ENCODE results near the gene NFU1. TPM values are rescaled to one million over a fixed set of nuclear protein-coding genes. Genes with fewer than 3 reads are reported as not detected.

Gene NFU1
- total and polyA plus RNA-seq, 2 experiments from 2014 or later = 39.9 to 102 TPM

DNA sequence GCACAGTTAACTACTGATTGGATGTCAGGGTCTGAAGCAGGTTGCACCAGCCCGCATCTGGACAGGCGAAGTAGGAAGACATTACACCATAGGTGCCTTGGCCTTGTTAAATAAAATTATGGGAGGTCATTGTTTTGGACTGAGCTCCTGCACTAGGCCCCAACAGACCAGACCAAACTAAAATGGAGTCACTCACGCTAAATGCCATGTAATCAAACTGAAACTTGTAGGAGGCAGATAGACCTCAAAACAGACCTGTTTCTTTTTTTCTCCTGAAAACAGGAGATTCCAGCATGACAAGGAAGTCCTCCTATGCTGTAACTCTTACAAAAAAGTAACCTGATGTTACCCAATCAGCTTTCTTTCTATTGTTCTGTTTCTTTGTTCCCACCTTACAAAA is 15.5 kb upstream of the NFU1 start:
- H3K9me2 ChIP-seq (ENCODE audit: insufficient read depth) = no peaks in the 10 kb centered on the region
- no peaks in the 10 kb centered on the region for H3K79me2 ChIP-seq (replicated peaks; ENCODE audit: insufficient read depth)
- H3K4me3 ChIP-seq = no peak overlapping the region
- no peak overlapping the region for H3K4me2 ChIP-seq
- ATAC-seq (no peak), DNase-seq (ENCODE audit: low spot score) (no peak)
- Mint-ChIP-seq H3K9me3 (no peaks in the 10 kb centered on the region), H3K27me3 (ENCODE audit: insufficient read depth, low read depth, poor library complexity) (no peaks in the 10 kb centered on the region), H3K4me1 (peaks cover 43% of the 10 kb centered on the region), H3K36me3 (ENCODE audit: low read depth) (no peaks in the 10 kb centered on the region), H3K4me3 (no peak overlapping the region), H3K27ac (no peak overlapping the region)
- H3F3A ChIP-seq (replicated peaks; ENCODE audit: low read depth) = 0 out of 2 replicates have a peak, but pooled peaks cover 2% of the 10 kb centered on the region
- no peak overlapping the region for H2AFZ ChIP-seq
- no peaks in the 10 kb centered on the region for H4K20me1 ChIP-seq (replicated peaks; ENCODE audit: insufficient read depth)
- 0 out of 2 replicates have a peak, but pooled peaks have one; percentile 18 for TF ChIP-seq ZNF331 (CRISPR knock-in tag; IDR thresholded peaks at IDR 0.05; ENCODE audit: low read depth)
- 0 out of 2 replicates have a peak, but pooled peaks have one; percentile 10 for TF ChIP-seq CREB1 (CRISPR knock-in tag; IDR thresholded peaks at IDR 0.05; ENCODE audit: low read depth)
- TF ChIP-seq, protein P1, sequence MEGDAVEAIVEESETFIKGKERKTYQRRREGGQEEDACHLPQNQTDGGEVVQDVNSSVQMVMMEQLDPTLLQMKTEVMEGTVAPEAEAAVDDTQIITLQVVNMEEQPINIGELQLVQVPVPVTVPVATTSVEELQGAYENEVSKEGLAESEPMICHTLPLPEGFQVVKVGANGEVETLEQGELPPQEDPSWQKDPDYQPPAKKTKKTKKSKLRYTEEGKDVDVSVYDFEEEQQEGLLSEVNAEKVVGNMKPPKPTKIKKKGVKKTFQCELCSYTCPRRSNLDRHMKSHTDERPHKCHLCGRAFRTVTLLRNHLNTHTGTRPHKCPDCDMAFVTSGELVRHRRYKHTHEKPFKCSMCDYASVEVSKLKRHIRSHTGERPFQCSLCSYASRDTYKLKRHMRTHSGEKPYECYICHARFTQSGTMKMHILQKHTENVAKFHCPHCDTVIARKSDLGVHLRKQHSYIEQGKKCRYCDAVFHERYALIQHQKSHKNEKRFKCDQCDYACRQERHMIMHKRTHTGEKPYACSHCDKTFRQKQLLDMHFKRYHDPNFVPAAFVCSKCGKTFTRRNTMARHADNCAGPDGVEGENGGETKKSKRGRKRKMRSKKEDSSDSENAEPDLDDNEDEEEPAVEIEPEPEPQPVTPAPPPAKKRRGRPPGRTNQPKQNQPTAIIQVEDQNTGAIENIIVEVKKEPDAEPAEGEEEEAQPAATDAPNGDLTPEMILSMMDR (conservative IDR thresholded peaks at IDR 0.05; ENCODE audit: low read depth in 2 of 2) = no peak
- H3K4me1 ChIP-seq (ENCODE audit: insufficient read depth) = peaks cover 41% of the 10 kb centered on the region
- H3K27me3 ChIP-seq (ENCODE audit: insufficient read depth) = no peaks in the 10 kb centered on the region
- no peaks in the 10 kb centered on the region for H3K36me3 ChIP-seq (ENCODE audit: insufficient read depth)
- H3K27ac ChIP-seq (ENCODE audit: low read depth) = no peak overlapping the region

DNA sequence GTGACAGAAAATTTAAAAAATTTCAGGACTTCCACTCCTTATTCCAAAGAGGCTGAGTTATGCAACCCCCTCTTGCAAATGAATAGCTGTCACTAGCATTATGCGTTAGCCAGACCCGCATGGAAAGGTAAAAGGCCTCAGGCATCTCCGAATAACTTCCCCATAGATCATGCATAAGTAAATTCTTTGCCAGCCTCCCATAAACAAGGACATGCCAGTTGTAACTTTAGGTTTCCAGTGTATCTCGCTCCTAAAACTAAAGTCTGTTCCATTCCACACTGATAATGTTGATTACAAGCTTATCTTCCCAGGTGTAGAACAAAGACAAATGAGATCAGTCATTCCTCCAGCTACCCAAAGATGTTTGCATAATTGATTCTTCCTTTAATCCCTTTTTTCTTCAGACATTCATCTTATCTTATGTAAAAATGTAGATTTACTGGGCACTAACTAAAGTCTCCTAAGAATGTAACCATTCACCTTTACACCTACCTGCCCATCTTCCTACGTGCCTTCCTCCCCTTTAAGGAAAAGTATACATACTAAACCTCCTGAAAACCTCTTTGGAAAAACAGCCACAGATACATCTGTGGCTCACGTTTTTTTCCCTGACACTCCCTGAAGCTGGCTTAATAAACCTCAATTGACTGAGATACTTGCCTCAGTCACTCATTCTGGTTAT is 13.6 kb upstream of the NFU1 start:
- Histone ChIP-seq H3K27ac (ENCODE audit: low read depth) (peak overlapping the region; percentile 78), H3K36me3 (ENCODE audit: insufficient read depth) (no peaks in the 10 kb centered on the region), H3K79me2 (replicated peaks; ENCODE audit: insufficient read depth) (no peaks in the 10 kb centered on the region), H3K4me2 (peak overlapping the region; percentile 33), H3K27me3 (ENCODE audit: insufficient read depth) (no peaks in the 10 kb centered on the region), H2AFZ (no peak overlapping the region), H4K20me1 (replicated peaks; ENCODE audit: insufficient read depth) (no peaks in the 10 kb centered on the region), H3K4me3 (peak overlapping the region; percentile 9), H3F3A (replicated peaks; ENCODE audit: low read depth) (0 out of 2 replicates have a peak, but pooled peaks cover 2% of the 10 kb centered on the region), H3K4me1 (ENCODE audit: insufficient read depth) (peaks cover 41% of the 10 kb centered on the region), H3K9me2 (ENCODE audit: insufficient read depth) (no peaks in the 10 kb centered on the region)
- peak overlapping the region; percentile 40 for H3K4me3 Mint-ChIP-seq
- no peaks in the 10 kb centered on the region for H3K36me3 Mint-ChIP-seq (ENCODE audit: low read depth)
- TF ChIP-seq ZNF331 (CRISPR knock-in tag; IDR thresholded peaks at IDR 0.05; ENCODE audit: low read depth) (no peak), ZNF114 (CRISPR knock-in tag; IDR thresholded peaks at IDR 0.05) (no peak), NANOG (IDR thresholded peaks at IDR 0.05; ENCODE audit: borderline replicate concordance) (peak; percentile 63; the same call in 1 of the 2 replicates), POLR2AphosphoS5 (IDR thresholded peaks at IDR 0.05; ENCODE audit: low read depth) (no peak)
- TF ChIP-seq, protein P2, sequence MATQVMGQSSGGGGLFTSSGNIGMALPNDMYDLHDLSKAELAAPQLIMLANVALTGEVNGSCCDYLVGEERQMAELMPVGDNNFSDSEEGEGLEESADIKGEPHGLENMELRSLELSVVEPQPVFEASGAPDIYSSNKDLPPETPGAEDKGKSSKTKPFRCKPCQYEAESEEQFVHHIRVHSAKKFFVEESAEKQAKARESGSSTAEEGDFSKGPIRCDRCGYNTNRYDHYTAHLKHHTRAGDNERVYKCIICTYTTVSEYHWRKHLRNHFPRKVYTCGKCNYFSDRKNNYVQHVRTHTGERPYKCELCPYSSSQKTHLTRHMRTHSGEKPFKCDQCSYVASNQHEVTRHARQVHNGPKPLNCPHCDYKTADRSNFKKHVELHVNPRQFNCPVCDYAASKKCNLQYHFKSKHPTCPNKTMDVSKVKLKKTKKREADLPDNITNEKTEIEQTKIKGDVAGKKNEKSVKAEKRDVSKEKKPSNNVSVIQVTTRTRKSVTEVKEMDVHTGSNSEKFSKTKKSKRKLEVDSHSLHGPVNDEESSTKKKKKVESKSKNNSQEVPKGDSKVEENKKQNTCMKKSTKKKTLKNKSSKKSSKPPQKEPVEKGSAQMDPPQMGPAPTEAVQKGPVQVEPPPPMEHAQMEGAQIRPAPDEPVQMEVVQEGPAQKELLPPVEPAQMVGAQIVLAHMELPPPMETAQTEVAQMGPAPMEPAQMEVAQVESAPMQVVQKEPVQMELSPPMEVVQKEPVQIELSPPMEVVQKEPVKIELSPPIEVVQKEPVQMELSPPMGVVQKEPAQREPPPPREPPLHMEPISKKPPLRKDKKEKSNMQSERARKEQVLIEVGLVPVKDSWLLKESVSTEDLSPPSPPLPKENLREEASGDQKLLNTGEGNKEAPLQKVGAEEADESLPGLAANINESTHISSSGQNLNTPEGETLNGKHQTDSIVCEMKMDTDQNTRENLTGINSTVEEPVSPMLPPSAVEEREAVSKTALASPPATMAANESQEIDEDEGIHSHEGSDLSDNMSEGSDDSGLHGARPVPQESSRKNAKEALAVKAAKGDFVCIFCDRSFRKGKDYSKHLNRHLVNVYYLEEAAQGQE (IDR thresholded peaks at IDR 0.05; ENCODE audit: unreplicated experiment) = no peak
- H3K4me1 Mint-ChIP-seq = peaks cover 43% of the 10 kb centered on the region
- H3K27me3 Mint-ChIP-seq (ENCODE audit: insufficient read depth, low read depth, poor library complexity) = peaks cover 3% of the 10 kb centered on the region
- DNase-seq (ENCODE audit: low spot score) (peak; percentile 52), ATAC-seq (peak; percentile 70)
- H3K27ac Mint-ChIP-seq = no peak overlapping the region; the same call in 1 of the 2 replicates
- H3K9me3 Mint-ChIP-seq = no peaks in the 10 kb centered on the region

Measured in GM23338 (cell line).